C4-2B (cell line): ENCODE data around the gene ADARB2.

Source experiments
- ZFX ChIP-seq: fragments of 450-650 bp; IDR thresholded peaks from 2 replicates; pipeline ENCODE4 v1.6.1; 2017
- TF ChIP-seq, protein P1 (sequence below): fragments of 450-650 bp; conservative IDR thresholded peaks from 2 replicates; pipeline ENCODE4 v1.5.1; 2017; ENCODE audit warnings: mild to moderate bottlenecking

GRCh38 chr10:1572519-1573333 lies 164.6 kb downstream of the ADARB2 start:
- TF ChIP-seq, protein P1, sequence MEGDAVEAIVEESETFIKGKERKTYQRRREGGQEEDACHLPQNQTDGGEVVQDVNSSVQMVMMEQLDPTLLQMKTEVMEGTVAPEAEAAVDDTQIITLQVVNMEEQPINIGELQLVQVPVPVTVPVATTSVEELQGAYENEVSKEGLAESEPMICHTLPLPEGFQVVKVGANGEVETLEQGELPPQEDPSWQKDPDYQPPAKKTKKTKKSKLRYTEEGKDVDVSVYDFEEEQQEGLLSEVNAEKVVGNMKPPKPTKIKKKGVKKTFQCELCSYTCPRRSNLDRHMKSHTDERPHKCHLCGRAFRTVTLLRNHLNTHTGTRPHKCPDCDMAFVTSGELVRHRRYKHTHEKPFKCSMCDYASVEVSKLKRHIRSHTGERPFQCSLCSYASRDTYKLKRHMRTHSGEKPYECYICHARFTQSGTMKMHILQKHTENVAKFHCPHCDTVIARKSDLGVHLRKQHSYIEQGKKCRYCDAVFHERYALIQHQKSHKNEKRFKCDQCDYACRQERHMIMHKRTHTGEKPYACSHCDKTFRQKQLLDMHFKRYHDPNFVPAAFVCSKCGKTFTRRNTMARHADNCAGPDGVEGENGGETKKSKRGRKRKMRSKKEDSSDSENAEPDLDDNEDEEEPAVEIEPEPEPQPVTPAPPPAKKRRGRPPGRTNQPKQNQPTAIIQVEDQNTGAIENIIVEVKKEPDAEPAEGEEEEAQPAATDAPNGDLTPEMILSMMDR = no peak
- no peak for TF ChIP-seq ZFX
